Measurements from ENCODE around the gene DMD. TPM values are rescaled to one million over a fixed set of nuclear protein-coding genes. Genes with fewer than 3 reads are reported as not detected.

Gene DMD
- total and polyA plus RNA-seq, 2 of the 13 experiments (the other 11 are each of a cell fraction or from before 2014, with no cell fraction given), result 17.6 to 25.9 TPM

- TF ChIP-seq ZNF451 (CRISPR knock-in tag; IDR thresholded peaks at IDR 0.05) (no peak), ZNF879 (CRISPR knock-in tag; IDR thresholded peaks at IDR 0.05) (no peak)
These were observed 612.2 kb downstream of the DMD start (continued) for GRCh38 chrX:32599156-32599555.

GRCh38 chrX:32598707-32599106, 612.6 kb downstream of the DMD start:
- H3K79me2 ChIP-seq (ENCODE audit: insufficient read depth, low read length), result no peaks in the 10 kb centered on the region
- no peaks in the 10 kb centered on the region for H3K27me3 ChIP-seq (ENCODE audit: control insufficient read depth in 1 of 2, insufficient read depth in 2 of 2, low read length in 2 of 2)
- intact Hi-C loops (cut with micrococcal nuclease; ENCODE audit: unreplicated experiment), result no loop called here
- WGBS (ENCODE audit: low lambda C conversion rate), result 26% methylated on average over 4 of the region's 4 CpGs
- no TSS peak for BruUV-seq (replicated peaks)
- H3K4me1 ChIP-seq (ENCODE audit: insufficient read depth, low read length), result no peaks in the 10 kb centered on the region
- H3K36me3 ChIP-seq (replicated peaks in 1 of 2; ENCODE audit: control insufficient read depth in 1 of 2, insufficient read depth in 2 of 2, low read length in 2 of 2), result no peaks in the 10 kb centered on the region
- in situ Hi-C loops (cut with HindIII; ENCODE audit: extremely low pct_ligation_motif_present, low pct_unique_long_range_greater_than_20kb), result no loop called here
- H4K20me1 ChIP-seq (ENCODE audit: insufficient read depth, low read length), result no peaks in the 10 kb centered on the region
- H3K9ac ChIP-seq (ENCODE audit: insufficient read depth, low read depth, low read length), result no peak overlapping the region
- ATAC-seq (no peak), DNase-seq (ENCODE audit: low spot score) (no peak), FAIRE-seq (no peak)
- no peak overlapping the region for H3K4me3 ChIP-seq (replicated peaks in 1 of 3; ENCODE audit: insufficient read depth in 1 of 3, low read depth in 2 of 3, low read length in 3 of 3)
- H3K9me3 ChIP-seq (ENCODE audit: low read length), result no peaks in the 10 kb centered on the region
- ChIA-PET POLR2A (no interaction called here), CTCF (ENCODE audit: low intra/inter-chr PET ratio, low total read pairs) (no interaction called here)
- no peak overlapping the region for H2AFZ ChIP-seq (ENCODE audit: low read length)
- H3K4me2 ChIP-seq (ENCODE audit: low read depth, low read length), result no peak overlapping the region
- H3K27ac ChIP-seq (ENCODE audit: extremely low read length, insufficient read depth, low read length), result no peak overlapping the region
- TF ChIP-seq KLF16 (CRISPR knock-in tag; IDR thresholded peaks at IDR 0.05) (no peak), CBX2 (IDR thresholded peaks at IDR 0.05; ENCODE audit: low read depth, low read length) (no peak), CBX2 (CRISPR knock-in tag; IDR thresholded peaks at IDR 0.05; ENCODE audit: low read depth) (no peak), ZNF550 (CRISPR knock-in tag; IDR thresholded peaks at IDR 0.05; ENCODE audit: borderline replicate concordance) (no peak), ZNF597 (CRISPR knock-in tag; IDR thresholded peaks at IDR 0.05) (no peak), ZC3H4 (CRISPR knock-in tag; IDR thresholded peaks at IDR 0.05; ENCODE audit: borderline replicate concordance) (no peak), PHF8 (CRISPR knock-in tag; IDR thresholded peaks at IDR 0.05) (no peak), ZNF724P (CRISPR knock-in tag; IDR thresholded peaks at IDR 0.05; ENCODE audit: borderline replicate concordance) (no peak)
- TF ChIP-seq, protein P1, sequence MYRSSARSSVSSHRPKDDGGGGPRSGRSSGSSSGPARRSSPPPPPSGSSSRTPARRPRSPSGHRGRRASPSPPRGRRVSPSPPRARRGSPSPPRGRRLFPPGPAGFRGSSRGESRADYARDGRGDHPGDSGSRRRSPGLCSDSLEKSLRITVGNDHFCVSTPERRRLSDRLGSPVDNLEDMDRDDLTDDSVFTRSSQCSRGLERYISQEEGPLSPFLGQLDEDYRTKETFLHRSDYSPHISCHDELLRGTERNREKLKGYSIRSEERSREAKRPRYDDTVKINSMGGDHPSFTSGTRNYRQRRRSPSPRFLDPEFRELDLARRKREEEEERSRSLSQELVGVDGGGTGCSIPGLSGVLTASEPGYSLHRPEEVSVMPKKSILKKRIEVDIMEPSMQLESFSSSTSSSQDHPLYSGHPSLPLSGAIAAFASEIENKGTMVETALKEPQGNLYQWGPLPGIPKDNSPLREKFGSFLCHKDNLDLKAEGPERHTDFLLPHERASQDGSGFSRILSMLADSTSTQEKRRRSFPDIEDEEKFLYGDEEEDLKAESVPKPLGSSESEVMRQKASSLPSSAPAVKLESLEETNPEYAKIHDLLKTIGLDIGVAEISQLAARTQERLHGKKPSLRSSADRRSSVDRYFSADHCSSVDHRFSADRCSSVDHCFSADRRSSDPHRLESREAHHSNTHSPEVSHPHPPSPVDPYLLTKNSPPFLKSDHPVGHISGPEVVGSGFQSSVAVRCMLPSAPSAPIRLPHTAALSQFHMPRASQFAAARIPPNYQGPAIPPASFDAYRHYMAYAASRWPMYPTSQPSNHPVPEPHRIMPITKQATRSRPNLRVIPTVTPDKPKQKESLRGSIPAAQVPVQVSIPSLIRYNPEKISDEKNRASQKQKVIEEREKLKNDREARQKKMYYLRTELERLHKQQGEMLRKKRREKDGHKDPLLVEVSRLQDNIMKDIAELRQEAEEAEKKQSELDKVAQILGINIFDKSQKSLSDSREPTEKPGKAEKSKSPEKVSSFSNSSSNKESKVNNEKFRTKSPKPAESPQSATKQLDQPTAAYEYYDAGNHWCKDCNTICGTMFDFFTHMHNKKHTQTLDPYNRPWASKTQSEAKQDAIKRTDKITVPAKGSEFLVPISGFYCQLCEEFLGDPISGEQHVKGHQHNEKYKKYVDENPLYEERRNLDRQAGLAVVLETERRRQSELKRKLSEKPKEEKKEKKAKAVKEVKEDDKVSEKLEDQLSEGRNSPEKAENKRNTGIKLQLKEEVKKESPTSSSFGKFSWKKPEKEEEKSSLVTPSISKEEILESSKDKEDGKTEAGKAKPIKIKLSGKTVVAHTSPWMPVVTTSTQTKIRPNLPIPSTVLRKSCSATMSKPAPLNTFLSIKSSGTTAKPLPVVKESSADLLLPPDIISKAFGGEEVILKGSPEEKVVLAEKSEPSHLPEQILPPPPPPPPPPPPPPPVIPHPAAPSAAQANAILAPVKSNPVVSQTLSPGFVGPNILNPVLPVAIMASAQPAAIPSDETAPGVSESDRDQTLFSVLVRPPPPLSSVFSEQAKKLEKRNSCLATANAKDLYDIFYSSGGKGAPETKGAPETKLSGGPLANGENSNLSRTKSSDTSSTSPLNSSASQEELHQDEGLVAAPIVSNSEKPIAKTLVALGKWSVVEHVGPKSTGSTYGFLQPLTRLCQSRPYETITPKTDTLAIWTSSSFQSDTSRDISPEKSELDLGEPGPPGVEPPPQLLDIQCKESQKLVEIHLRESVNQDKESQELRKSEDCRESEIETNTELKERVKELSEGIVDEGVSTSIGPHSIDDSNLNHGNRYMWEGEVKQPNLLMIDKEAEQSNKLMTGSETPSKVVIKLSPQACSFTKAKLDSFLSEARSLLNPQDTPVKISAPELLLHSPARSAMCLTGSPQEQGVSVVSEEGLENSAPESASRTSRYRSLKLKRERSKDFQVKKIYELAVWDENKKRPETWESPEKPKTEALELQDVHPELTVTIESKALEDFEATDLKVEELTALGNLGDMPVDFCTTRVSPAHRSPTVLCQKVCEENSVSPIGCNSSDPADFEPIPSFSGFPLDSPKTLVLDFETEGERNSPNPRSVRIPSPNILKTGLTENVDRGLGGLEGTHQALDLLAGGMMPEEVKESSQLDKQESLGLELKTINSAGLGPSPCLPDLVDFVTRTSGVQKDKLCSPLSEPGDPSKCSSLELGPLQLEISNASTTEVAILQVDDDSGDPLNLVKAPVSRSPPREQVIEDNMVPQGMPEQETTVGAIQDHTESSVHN (CRISPR knock-in tag; IDR thresholded peaks at IDR 0.05), result no peak

Data from HepG2 (cell line).